ENCODE measurements around the gene KLF9. TPM values are rescaled to one million over a fixed set of nuclear protein-coding genes. Genes with fewer than 3 reads are reported as not detected.

Gene KLF9
- total RNA-seq, 1 experiment from 2014 or later: 0.26 TPM

GRCh38 chr9:70413464-70413798, 1.0 kb downstream of the KLF9 start:
- H3K4me2 ChIP-seq (ENCODE audit: insufficient read depth, insufficient read length, low read length): peak overlapping the region; percentile 96
- no peak overlapping the region for H2AK5ac ChIP-seq (ENCODE audit: insufficient read length, low read length)
- H3K9me3 Mint-ChIP-seq: peaks cover 0 to 4% of the 10 kb centered on the region in 2 experiments; a peak in 1 of 5 replicates
- DNase-seq: no peak
- no peaks in the 10 kb centered on the region for H3K79me1 ChIP-seq (ENCODE audit: insufficient read depth, low read depth, low read length, poor library complexity, severe bottlenecking)
- peaks cover 7% of the 10 kb centered on the region; the same call in 1 of the 2 replicates for H3K27me3 ChIP-seq (ENCODE audit: insufficient read depth, low read length)
- H3K23me2 ChIP-seq (ENCODE audit: insufficient read length, low read depth, low read length, poor library complexity, severe bottlenecking): peaks cover 15% of the 10 kb centered on the region
- H4K20me1 ChIP-seq (ENCODE audit: control insufficient read depth, insufficient read depth, insufficient read length): no peaks in the 10 kb centered on the region
- H3T11ph ChIP-seq (ENCODE audit: low read length): no peak overlapping the region
- WGBS (ENCODE audit: extremely low coverage, insufficient read length, low lambda C conversion rate): no CpG with 5 or more reads among the region's 53 CpGs
- no peak overlapping the region for H2BK5ac ChIP-seq (ENCODE audit: insufficient read length, low read length)
- no peak overlapping the region for H2BK15ac ChIP-seq (ENCODE audit: low read depth, low read length)
- no peak overlapping the region for H3K9ac ChIP-seq (ENCODE audit: extremely low read depth, insufficient read length, low read length)
- no peaks in the 10 kb centered on the region for H3K79me2 ChIP-seq (ENCODE audit: insufficient read depth, low read length)
- no peak overlapping the region for H2AFZ ChIP-seq (ENCODE audit: low read length)
- peaks cover 71% of the 10 kb centered on the region for H3K27me3 Mint-ChIP-seq (ENCODE audit: low read depth)
- H4K8ac ChIP-seq (replicated peaks; ENCODE audit: insufficient read length, low read depth, low read length): no peak overlapping the region
- TF ChIP-seq CTCF (conservative IDR thresholded peaks at IDR 0.05): no peak
- H3K27ac Mint-ChIP-seq: peak overlapping the region in 1 of 3 experiments; percentile 46; a peak in 1 of 7 replicates
- no peak overlapping the region for H4K91ac ChIP-seq (ENCODE audit: insufficient read length, low read depth, low read length)
- no peak overlapping the region for H3K23ac ChIP-seq (ENCODE audit: insufficient read length, low read depth, low read length)
- H3K4me1 Mint-ChIP-seq: peaks cover 25 to 32% of the 10 kb centered on the region in 2 experiments
- H2BK120ac ChIP-seq (ENCODE audit: low read depth, low read length, poor library complexity, severe bottlenecking): no peak overlapping the region
- H3K36me3 Mint-ChIP-seq (ENCODE audit: insufficient read depth in 1 of 3, low read depth in 3 of 3): peaks cover 0 to 1% (median 0%) of the 10 kb centered on the region in 3 experiments; a peak in 2 of 7 replicates
- H4K5ac ChIP-seq (ENCODE audit: insufficient read length, low read depth, low read length): no peak overlapping the region
- no peak overlapping the region for H3K4ac ChIP-seq (ENCODE audit: low read depth, low read length)
- no peak overlapping the region for H2BK12ac ChIP-seq (ENCODE audit: insufficient read length, low read depth, low read length)
- no peak overlapping the region for H3K56ac ChIP-seq (ENCODE audit: insufficient read length, low read depth, low read length)
- no peak overlapping the region; the same call in 1 of the 2 replicates for H3K14ac ChIP-seq (ENCODE audit: insufficient read depth, low read length)
- H3K4me3 Mint-ChIP-seq: peak overlapping the region; percentile 80 to 94
- H3K18ac ChIP-seq (ENCODE audit: insufficient read length, low read depth, low read length): no peak overlapping the region
- no peak overlapping the region for H3K27ac ChIP-seq (ENCODE audit: insufficient read length, low read depth, low read length)
- no peaks in the 10 kb centered on the region for H3K9me3 ChIP-seq (ENCODE audit: control insufficient read depth, low read depth, low read length)
- H2BK20ac ChIP-seq (ENCODE audit: low read depth, low read length, poor library complexity, severe bottlenecking): no peak overlapping the region
- H3K4me1 ChIP-seq (ENCODE audit: insufficient read depth, low read length): no peaks in the 10 kb centered on the region; the same call in none of the 2 replicates

All from H9 (cell line).